Ovary (tissue), 3 donors: ENCODE results near the gene KRT80.

Source experiments
- CTCF ChIP-seq, 3 donors: fragments of 450-650 bp in 2 of 3; fragments of 200-600 bp in 1 of 3; IDR thresholded peaks; one replicate each; pipeline versions ENCODE4 v1.5.1 to v1.8.0; 2016 to 2022; ENCODE audit warnings: antibody characterized with exemption in 3 of 3, mild to moderate bottlenecking in 1 of 3
- POLR2A ChIP-seq: fragments of 450-650 bp; IDR thresholded peaks from one replicate; pipeline ENCODE4 v1.6.1; 2017; ENCODE audit warnings: antibody characterized with exemption, mild to moderate bottlenecking, moderate library complexity
- donor health status: DM: no; HTN: no; CAD: no.

GRCh38 chr12:52186118-52186840 lies 5.5 kb downstream of the KRT80 start:
- TF ChIP-seq CTCF (IDR thresholded peaks at IDR 0.05) (no peak), POLR2A (no peak)
